HT1080 (cell line): Measurements from ENCODE around the gene ATP13A3. TPM values are rescaled to one million over a fixed set of nuclear protein-coding genes. Genes with fewer than 3 reads are reported as not detected.
"Not testable (repeated sequence)": the region's sequence is repeated elsewhere in the genome, so short reads cannot be mapped to it uniquely, and the experiment has no call there.

ENCODE experiments used
- DNase-seq: peaks from one replicate; pipeline ENCODE4 v3.0.0-alpha.2; 2015; ENCODE audit warnings: low read depth
- polyA plus RNA-seq, 2 experiments: library from polyadenylated mRNA; depleted of rRNA; stranded (reverse); fragments of >200 nt; gene quantifications; 2 replicates each; pipeline ENCODE4 v1.2.3, GENCODE V29; 2015
- total RNA-seq: library from RNA; depleted of rRNA; stranded (reverse); fragments of >200 nt; shearing (Covaris generic); gene quantifications from 2 replicates; pipeline ENCODE4 v1.2.3, GENCODE V29; 2014; rRNA removed

ATP13A3 gene
- total RNA-seq = 153 and 157 TPM in 2 replicates
- 179 and 296 TPM in 2 replicates for polyA plus RNA-seq (2015; cell fraction: cytosol; rRNA removed)
- polyA plus RNA-seq (2015; cell fraction: nucleus; rRNA removed) = 264 and 294 TPM in 2 replicates

DNA sequence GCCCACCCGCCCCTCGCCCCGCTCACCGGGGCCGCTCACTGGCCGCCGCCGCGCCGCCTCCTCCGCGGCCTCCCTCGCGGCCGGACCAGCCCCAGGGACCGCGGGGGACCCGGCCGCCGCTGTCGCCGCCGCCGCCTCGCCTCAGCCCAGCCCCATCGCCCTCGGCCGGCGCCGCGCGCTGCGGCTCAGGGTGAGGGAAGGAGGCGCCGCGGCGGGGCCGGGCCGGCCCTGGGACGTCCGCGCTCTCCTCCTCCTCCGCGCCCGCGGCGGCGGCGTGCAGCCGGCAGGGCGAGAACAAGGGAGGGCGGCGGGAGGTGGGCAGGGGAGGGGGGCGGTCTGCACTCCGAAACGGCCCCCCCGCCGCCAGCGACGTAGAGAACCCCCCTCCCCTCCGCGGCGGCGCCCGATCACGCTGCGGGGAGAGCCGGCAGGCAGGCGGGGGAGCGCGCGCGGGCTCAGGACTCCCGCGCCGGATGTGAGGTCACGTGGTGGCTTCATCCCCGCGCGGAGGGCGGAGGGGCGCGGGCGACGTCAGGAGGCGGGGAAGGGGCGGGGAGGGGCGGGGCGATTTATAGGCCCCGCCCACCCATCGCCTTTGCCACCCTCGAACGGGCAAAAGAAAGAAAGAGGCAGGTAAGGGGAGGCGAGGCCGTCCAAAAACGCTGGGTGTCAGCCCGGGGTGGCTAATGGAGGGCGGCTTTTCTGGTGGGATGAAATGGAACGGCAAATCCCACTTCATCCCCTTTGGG is at the start of gene ATP13A3:
TSS of gene ATP13A3 (minus strand) at position 463 of the 749 bp plus-strand sequence. CDS start 24,812 bp downstream, outside the sequence.
- DNase-seq = peak; percentile 78

DNA sequence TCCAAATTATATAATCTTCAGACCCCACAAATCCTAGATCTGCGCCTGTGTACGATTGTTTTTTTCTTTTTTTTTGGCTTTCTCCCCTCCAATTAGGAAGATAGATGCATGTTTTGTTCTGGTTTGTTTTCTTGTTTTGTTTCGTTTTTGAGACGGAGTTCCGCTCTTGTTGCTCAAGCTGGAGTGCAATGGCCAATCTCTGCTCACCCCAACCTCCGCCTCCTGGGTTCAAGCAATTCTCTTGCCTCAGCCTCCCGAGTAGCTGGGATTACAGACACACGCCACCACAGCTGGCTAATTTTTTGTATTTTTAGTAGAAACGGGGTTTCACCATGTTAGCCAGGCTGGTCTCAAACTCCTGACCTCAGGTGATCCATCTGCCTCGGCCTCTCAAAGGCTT is 48.4 kb upstream of the ATP13A3 start:
- DNase-seq = not testable (repeated sequence)

DNA sequence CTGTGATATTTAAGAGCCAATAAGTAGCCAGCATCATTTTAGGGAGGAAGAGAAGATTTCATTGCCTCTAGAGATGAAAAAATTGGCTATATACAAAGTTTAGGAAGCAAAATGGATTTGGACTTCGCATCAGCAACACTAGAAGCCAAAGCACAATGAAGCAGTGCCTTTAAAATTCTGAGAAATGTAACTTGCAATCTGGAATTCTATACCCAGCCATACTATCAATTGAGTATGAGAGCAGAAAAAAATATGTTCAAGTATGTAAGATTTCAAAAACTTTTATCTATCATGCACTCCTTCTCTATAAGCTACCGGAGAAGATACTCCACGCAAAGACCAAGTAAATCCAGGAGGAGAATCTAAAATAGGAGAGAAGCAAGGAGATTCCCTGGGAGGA is 47.4 kb upstream of the ATP13A3 start:
- no peak for DNase-seq

DNA sequence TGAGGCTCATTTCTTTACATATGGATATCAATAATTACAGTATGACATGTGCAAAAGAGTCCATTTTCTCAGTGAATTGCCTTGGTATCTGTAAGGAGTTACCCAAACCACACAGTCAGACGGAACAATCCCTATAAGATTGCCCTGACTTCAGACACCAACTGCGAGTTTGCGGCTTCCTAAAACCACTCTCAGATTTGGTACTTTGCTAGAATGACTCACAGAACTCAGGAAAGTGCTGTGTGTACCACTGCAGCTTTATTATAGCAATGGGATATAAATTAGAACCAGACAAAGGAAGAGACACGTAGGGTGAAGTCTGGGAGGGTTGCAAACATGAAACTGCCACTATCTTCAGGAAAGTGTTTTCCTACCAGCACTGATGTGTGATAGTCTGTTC is 45.8 kb upstream of the ATP13A3 start:
- peak; percentile 78 for DNase-seq

GRCh38 chr3:194527726-194528125 is 40.9 kb upstream of the ATP13A3 start:
- DNase-seq = no peak

DNA sequence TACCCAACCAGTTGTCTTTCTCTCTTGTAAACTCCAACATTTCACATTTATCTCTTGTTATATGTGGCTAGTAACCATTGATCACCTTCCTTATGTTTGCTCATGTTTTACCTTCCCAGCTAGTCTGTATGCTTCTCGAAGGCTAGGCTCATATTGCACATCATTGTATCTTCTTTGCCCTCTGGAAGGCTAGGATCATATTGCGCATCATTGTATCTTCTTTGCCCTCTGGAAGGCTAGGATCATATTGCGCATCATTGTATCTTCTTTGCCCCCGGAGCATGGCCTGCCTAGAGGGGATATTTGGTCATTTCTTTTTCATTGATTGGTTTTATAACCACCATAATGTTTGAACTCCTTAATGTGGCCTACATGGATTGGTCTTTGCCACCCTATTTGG is 39.4 kb upstream of the ATP13A3 start:
- DNase-seq = no peak

GRCh38 chr3:194522579-194523046 is 35.8 kb upstream of the ATP13A3 start:
- DNase-seq = peak; percentile 55

DNA sequence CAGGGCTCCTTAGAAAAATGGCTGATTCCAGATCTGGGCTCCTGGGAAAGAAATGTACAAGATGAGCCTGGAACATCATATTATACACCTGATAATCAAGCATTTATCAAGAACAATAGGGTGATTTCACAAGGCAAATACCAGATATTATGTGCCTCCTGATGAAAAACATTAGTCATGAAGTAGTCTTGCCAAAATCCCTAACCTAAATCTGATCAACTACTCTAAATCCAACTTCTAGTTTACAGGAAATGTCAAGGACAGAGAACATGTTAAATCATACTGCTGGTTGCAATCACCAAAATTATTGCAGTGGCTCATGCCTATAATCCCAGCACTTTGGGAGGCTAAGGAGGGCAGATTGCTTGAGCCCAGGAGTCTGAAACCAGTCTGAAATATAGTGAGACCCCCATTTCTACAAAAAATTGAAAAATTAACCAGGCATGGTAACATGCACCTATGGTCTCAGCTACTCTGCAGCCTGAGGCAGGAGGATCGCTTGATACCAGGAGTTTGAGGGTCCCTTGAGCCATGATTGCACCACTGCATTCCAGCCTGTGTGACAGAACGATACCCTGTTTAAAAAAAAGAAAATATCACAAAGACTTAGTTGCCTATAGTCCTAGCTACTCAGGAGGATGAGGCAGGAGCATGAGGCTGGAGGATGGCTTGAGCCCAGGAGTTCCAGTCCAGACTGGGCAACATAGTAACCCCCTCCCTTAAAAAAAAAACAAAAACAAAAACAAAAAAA is 34.9 kb upstream of the ATP13A3 start:
- peak; percentile 81 for DNase-seq

- DNase-seq = not testable (repeated sequence)
These were observed 33.9 kb upstream of the ATP13A3 start for GRCh38 chr3:194520682-194521162.

DNA sequence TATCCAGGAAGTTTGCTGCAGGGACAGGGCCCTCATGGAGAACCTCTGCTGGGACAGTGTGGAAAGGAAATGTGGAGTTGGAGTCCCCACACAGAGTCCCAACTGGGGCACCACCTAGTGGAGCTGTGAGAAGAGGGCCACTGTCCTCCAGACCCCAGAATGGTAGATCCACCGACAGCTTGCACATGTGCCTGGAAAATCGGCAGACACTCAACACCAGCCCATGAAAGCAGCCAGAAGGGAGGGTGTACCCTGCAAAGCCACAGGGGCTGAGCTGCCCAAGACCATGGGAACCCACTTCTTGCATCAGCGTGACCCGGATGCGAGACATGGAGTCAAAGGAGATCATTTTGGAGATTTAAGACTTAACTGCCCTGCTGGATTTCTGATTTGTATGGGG is 33.4 kb upstream of the ATP13A3 start:
- DNase-seq = not testable (repeated sequence)

DNA sequence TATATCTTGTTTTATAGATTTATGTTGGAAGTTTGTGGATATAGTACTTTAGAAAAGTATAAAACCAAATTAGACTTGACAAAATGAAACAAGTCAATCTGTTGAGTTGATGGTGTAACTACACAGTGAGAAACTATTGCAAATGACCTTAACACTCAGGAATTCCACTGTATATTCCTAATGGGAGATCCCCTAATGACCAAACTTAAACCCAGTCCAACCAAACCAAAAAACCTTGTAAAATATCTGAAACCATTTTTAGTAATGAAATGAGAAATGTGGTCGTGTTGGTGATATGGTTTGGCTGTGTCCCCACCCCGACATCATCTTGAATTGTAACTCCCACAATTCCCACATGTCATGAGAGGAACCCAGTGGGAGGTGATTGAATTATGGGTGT is 31.9 kb upstream of the ATP13A3 start:
- no peak for DNase-seq

GRCh38 chr3:194517333-194517732 is 30.5 kb upstream of the ATP13A3 start:
- DNase-seq = no peak

DNA sequence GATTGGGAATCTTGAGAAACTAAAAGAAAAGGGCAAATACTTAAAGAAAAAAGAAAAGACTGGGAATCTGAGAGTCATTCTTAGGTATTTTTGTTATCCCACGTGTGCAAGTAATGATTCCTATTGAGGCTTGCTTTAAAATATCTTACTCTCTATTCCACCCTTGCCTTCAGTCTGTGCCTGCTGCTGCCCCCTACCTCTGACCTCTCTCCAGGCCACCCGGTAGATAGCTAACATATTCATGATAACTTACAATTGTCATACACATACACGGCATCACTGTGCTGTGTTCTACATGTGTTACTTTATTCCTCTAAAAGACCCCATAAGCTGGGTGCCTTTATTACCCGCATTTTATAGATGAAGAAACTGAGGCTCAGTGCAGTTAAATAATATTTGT is 27.8 kb upstream of the ATP13A3 start:
- no peak for DNase-seq

- no peak for DNase-seq
These were observed 26.2 kb upstream of the ATP13A3 start for GRCh38 chr3:194512895-194513601.

DNA sequence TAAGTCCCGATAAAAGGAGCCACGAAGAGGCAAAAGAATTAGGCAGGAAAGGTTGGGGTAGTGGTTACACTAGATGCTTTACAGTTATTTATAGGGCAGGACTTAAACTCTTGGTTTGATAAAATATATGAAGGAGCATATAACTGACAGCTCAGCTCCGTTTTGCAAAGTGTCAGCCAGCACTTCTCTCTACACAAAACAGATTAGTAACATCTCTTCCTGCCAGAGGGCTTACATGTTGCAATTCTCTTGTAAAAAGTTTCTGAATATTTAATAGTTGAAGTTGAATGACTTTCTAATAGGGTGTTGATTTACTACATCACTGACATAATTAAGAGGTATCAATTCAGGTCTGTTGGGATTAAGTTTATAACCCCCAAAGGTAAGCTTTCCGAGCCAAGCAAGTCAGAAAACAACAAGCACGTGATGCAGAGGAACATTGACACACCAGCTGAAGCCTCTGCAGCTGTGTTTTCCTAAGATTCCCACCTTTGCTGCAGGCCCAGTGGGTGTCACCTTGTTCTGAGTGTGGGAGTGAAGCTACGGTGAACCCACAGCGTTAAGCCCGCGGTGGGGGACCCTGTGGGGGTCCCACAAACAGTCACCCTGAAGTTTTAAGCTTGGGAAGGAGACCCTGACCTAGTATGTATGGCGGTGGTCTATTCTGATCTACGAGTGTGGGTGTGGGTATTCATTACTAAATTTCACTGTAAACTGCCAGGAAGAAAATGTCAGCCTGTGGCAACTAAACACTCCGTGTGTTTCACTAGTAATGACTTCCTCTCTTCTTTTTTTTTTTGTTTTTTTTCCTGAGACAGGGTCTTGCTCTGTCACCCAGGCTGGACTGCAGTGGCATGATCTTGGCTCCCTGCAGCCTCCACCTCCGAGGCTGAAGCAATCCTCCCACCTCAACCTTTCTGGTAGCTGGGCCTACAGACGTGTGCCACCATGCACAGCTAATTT is 22.0 kb upstream of the ATP13A3 start:
- no peak for DNase-seq

- DNase-seq = no peak
These were observed 20.8 kb upstream of the ATP13A3 start for GRCh38 chr3:194507571-194507970.

- no peak for DNase-seq
These were observed 19.1 kb upstream of the ATP13A3 start for GRCh38 chr3:194505791-194506415.

DNA sequence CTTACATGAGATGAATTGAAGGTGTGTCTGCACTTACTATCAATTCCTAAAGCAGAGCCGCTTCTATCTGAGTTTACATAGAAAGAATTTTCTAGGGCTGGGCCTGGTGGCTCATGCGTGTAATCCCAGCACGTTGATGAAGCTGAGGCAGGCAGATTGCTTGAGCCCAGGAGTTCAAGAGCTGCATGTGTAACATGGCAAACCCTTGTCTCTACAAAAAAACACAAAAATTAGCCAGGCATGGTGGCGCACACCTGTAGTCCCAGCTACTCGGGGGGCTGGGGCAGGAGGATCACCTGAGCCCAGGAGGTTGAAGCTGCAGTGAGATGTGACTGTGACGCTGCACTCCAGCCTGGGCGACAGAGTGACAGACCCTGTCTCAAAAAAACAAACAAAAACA is 18.1 kb upstream of the ATP13A3 start:
- DNase-seq = no peak

DNA sequence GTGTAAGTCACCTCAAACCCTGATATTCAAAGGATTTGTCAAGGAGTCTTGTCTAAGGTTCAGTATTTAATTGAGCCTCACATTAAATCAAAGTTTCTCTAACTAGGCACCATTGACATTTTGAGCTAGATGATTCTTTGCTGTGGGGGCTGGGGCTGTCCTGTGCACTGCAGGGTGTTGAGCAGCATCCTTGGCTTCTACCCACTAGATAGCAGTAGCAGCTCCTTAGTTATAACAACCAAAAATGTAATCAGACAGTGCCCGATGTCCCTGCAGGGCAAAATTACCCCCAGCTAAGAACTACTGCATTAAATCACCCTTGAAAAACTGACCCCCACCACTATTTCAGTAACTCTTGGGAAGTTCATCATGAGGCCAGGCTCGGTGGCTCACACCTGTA is 17.3 kb upstream of the ATP13A3 start:
- DNase-seq = no peak

- DNase-seq = no peak
These were observed 16.3 kb upstream of the ATP13A3 start for GRCh38 chr3:194503081-194503531.
